Spleen (tissue), 7 donors: Measurements from ENCODE around the gene OLFM1.

Experiments
- POLR2A ChIP-seq, 3 donors: fragments of 450-650 bp; IDR thresholded peaks; one replicate each; pipeline ENCODE4 v1.5.1; 2017; ENCODE audit warnings: antibody characterized with exemption in 3 of 3, mild to moderate bottlenecking in 1 of 3
- POLR2AphosphoS5 ChIP-seq, 3 donors: sonication (generic); formaldehyde crosslinking; IDR thresholded peaks; one replicate each; pipeline ENCODE4 v1.5.1; 2017; ENCODE audit warnings: antibody characterized with exemption in 3 of 3
- TF ChIP-seq, protein P1 (sequence below), 11 experiments: fragments of 200-600 bp in 7 of 11; fragments of 450-650 bp in 4 of 11; sonication (generic) in 4 of 11; IDR thresholded peaks in 8 of 11; conservative IDR thresholded peaks in 3 of 11; 1 replicate in 7 of 11; 2 replicates in 4 of 11; pipeline versions ENCODE4 v1.4.0 to v1.8.0; 2016 to 2021; ENCODE audit warnings: antibody characterized with exemption in 11 of 11, inconsistent platforms in 4 of 11, mild to moderate bottlenecking in 1 of 11
- donor health status: DM: no; HTN: no; CAD: no; lungs with moderate emphysema.
- donor health status: DM: no; HTN: no; CAD: no.
- donor health status: DM: no; HTN: no; CAD: no.

DNA sequence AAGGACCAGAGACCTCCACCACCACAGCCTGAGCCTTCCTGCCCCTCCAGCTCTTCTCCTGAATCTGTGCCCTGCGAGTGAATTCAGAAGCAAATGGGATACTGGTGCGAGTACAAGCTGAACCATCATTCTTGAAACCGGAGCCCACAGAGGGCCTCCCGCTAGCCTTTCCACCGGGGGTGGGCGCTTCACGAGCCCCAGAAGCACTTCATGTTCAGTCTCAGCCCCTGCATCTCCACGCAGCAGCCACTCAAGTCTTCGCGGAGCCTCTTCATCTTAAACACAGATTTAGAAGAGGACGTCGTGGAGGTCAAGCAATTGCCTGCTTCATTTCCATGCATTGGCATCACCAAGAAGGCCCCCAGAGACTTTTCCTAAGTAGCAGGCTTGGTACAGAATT, 26.0 kb upstream of the OLFM1 start:
- TF ChIP-seq, protein P1, sequence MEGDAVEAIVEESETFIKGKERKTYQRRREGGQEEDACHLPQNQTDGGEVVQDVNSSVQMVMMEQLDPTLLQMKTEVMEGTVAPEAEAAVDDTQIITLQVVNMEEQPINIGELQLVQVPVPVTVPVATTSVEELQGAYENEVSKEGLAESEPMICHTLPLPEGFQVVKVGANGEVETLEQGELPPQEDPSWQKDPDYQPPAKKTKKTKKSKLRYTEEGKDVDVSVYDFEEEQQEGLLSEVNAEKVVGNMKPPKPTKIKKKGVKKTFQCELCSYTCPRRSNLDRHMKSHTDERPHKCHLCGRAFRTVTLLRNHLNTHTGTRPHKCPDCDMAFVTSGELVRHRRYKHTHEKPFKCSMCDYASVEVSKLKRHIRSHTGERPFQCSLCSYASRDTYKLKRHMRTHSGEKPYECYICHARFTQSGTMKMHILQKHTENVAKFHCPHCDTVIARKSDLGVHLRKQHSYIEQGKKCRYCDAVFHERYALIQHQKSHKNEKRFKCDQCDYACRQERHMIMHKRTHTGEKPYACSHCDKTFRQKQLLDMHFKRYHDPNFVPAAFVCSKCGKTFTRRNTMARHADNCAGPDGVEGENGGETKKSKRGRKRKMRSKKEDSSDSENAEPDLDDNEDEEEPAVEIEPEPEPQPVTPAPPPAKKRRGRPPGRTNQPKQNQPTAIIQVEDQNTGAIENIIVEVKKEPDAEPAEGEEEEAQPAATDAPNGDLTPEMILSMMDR (IDR thresholded peaks at IDR 0.05 in 8 of 11, conservative IDR thresholded peaks at IDR 0.05 in 3 of 11) = no peak
- TF ChIP-seq POLR2A (IDR thresholded peaks at IDR 0.05) (no peak), POLR2AphosphoS5 (IDR thresholded peaks at IDR 0.05) (no peak)
